A549 (cell line): ENCODE measurements around the gene DDIAS. TPM values are rescaled to one million over a fixed set of nuclear protein-coding genes. Genes with fewer than 3 reads are reported as not detected.

Source experiments
- ATAC-seq, 2 experiments: fragments of 200-7000 bp in 1 of 2; fragments of >200 bp in 1 of 2; cut with Nextera tagmentation in 1 of 2; cut with Tn5 transposase in 1 of 2; 3 replicates each; pipeline versions ENCODE4 v1.8.0 to v1.9.1; 2018 to 2020; ENCODE audit warnings: mild to moderate bottlenecking in 1 of 2, moderate library complexity in 1 of 2
- CTCF ChIA-PET: fragments of 300-600 bp; sonication (Branson Sonifier 250); formaldehyde crosslinking; extraction: SDS; loops from one replicate; lab custom pipeline; 2021; ENCODE audit warnings: antibody characterized with exemption, inconsistent platforms; lab: Yijun Ruan, JAX
- POLR2A ChIA-PET: fragments of 350-600 bp; formaldehyde crosslinking; extraction: SDS; loops from one replicate; lab custom pipeline; 2021; ENCODE audit warnings: antibody characterized with exemption, inconsistent platforms; lab: Yijun Ruan, JAX
- DNase-seq, 2 experiments: peaks; one replicate each; pipeline versions ENCODE4 v3.0.0 to v3.0.0-alpha.2; 2011 to 2016; ENCODE audit warnings: low read depth in 1 of 2, low spot score in 1 of 2
- FAIRE-seq: peaks from 2 replicates; lab custom pipeline; 2011; peaks lifted over from hg19 to GRCh38; lab: Jason Lieb, UNC
- H3K27ac ChIP-seq, 2 experiments: fragments of >200 bp; sonication (Bioruptor Twin); formaldehyde crosslinking; 3 replicates each; pipeline ENCODE4 v1.5.1; 2016 to 2017
- H3K4me1 ChIP-seq: fragments of >200 bp; sonication (Bioruptor Twin); formaldehyde crosslinking; 3 replicates; pipeline ENCODE4 v1.6.1; 2016
- H3K4me2 ChIP-seq: fragments of >200 bp; sonication (Bioruptor Twin); formaldehyde crosslinking; 3 replicates; pipeline ENCODE4 v1.6.1; 2016
- H3K4me3 ChIP-seq: fragments of >200 bp; sonication (Bioruptor Twin); formaldehyde crosslinking; 3 replicates; pipeline ENCODE4 v1.5.1; 2016
- H3K9me3 ChIP-seq: fragments of >200 bp; sonication (Bioruptor Twin); formaldehyde crosslinking; 3 replicates; pipeline ENCODE4 v1.6.1; 2016
- BHLHE40 ChIP-seq: IDR thresholded peaks from 2 replicates; pipeline ENCODE4 v1.6.1; 2012; ENCODE audit warnings: low read depth, low read length, inconsistent platforms
- CBX8 ChIP-seq: fragments of 200-600 bp; sonication (generic); IDR thresholded peaks from 2 replicates; pipeline ENCODE4 v1.6.1; 2016
- EHF ChIP-seq: fragments of 250-450 bp; sonication (Bioruptor Pico); IDR thresholded peaks from 2 replicates; pipeline ENCODE4 v1.5.0; 2020; ENCODE audit warnings: mild to moderate bottlenecking
- EP300 ChIP-seq, 2 experiments: fragments of >200 bp; sonication (Bioruptor Twin); formaldehyde crosslinking; IDR thresholded peaks; 2 replicates in 1 of 2; 3 replicates in 1 of 2; pipeline ENCODE4 v1.6.1; 2016 to 2017
- ESRRA ChIP-seq: fragments of 150-350 bp; IDR thresholded peaks from 2 replicates; pipeline ENCODE4 v1.6.1; 2014; ENCODE audit warnings: mild to moderate bottlenecking, low read length, borderline replicate concordance
- FOSL2 ChIP-seq, 2 experiments: fragments of 450-650 bp in 1 of 2; fragments of >200 bp in 1 of 2; sonication (Bioruptor Twin) in 1 of 2; formaldehyde crosslinking; IDR thresholded peaks; 2 replicates each; pipeline versions ENCODE4 v1.5.0 to v1.6.1; 2016 to 2020; ENCODE audit warnings: mild to moderate bottlenecking in 1 of 2, moderate library complexity in 1 of 2
- FOXS1 ChIP-seq: fragments of 250-450 bp; sonication (Bioruptor Pico); IDR thresholded peaks from 2 replicates; pipeline ENCODE4 v1.5.0; 2020; ENCODE audit warnings: mild to moderate bottlenecking, moderate library complexity
- HMGXB4 ChIP-seq: fragments of 250-450 bp; sonication (Bioruptor Pico); IDR thresholded peaks from 2 replicates; pipeline ENCODE4 v1.5.0; 2021; ENCODE audit warnings: mild to moderate bottlenecking, moderate library complexity, borderline replicate concordance
- HOXA7 ChIP-seq: fragments of 250-450 bp; sonication (Bioruptor Pico); IDR thresholded peaks from 2 replicates; pipeline ENCODE4 v1.5.0; 2020; ENCODE audit warnings: mild to moderate bottlenecking, moderate library complexity
- HOXB5 ChIP-seq: fragments of 250-450 bp; sonication (Bioruptor Pico); IDR thresholded peaks from 2 replicates; pipeline ENCODE4 v1.5.0; 2020; ENCODE audit warnings: mild to moderate bottlenecking, moderate library complexity
- JUN ChIP-seq, 2 experiments: fragments of >200 bp; sonication (Bioruptor Twin); formaldehyde crosslinking; IDR thresholded peaks; 2 replicates in 1 of 2; 3 replicates in 1 of 2; pipeline ENCODE4 v1.6.1; 2016 to 2017
- MAX ChIP-seq: IDR thresholded peaks from 2 replicates; pipeline ENCODE4 v1.6.1; 2012
- NPAS2 ChIP-seq: fragments of 250-450 bp; sonication (Bioruptor Pico); IDR thresholded peaks from 2 replicates; pipeline ENCODE4 v1.8.0; 2022; ENCODE audit warnings: mild to moderate bottlenecking, moderate library complexity, borderline replicate concordance
- POLR2A ChIP-seq: IDR thresholded peaks from 2 replicates; pipeline ENCODE4 v1.6.1; 2012; ENCODE audit warnings: mild to moderate bottlenecking, low read length
- RNF2 ChIP-seq: fragments of 200-600 bp; sonication (generic); IDR thresholded peaks from 2 replicates; pipeline ENCODE4 v1.6.1; 2016; ENCODE audit warnings: low read depth, mild to moderate bottlenecking, antibody characterized with exemption, moderate library complexity, borderline replicate concordance
- TFCP2L1 ChIP-seq: fragments of 250-450 bp; sonication (Bioruptor Pico); IDR thresholded peaks from 2 replicates; pipeline ENCODE4 v1.5.0; 2021; ENCODE audit warnings: mild to moderate bottlenecking
- TP53 ChIP-seq: fragments of 250-450 bp; sonication (Bioruptor Pico); IDR thresholded peaks from 2 replicates; pipeline ENCODE4 v1.5.0; 2021; ENCODE audit warnings: mild to moderate bottlenecking, moderate library complexity
- WGBS: methylation state at CpG from one replicate; pipeline ENCODE4 v1.1.6; 2017; ENCODE audit errors: missing lambda C conversion rate; 5-methylcytosine and 5-hydroxymethylcytosine counted together
- polyA plus RNA-seq, 4 experiments: library from polyadenylated mRNA; depleted of rRNA in 3 of 4; stranded (reverse); fragments of >200 nt; fragmentation: RNase III in 1 of 4; extraction: RNeasy Plus Mini Kit Qiagen cat#74134 plus additional on column Dnase treatment in 1 of 4; gene quantifications; 2 replicates in 3 of 4; 3 replicates in 1 of 4; pipeline ENCODE4 v1.2.3, GENCODE V29; 2011 to 2017
- TF ChIP-seq, protein P1 (sequence below): fragments of >200 bp; sonication (Bioruptor Twin); formaldehyde crosslinking; IDR thresholded peaks from 2 replicates; pipeline ENCODE4 v1.6.1; 2016
- TF ChIP-seq, protein P2 (sequence below): IDR thresholded peaks from 2 replicates; pipeline ENCODE4 v1.6.1; 2012; ENCODE audit warnings: low read depth, borderline replicate concordance
- TF ChIP-seq, protein P3 (sequence below): fragments of 200-600 bp; sonication (generic); IDR thresholded peaks from 2 replicates; pipeline ENCODE4 v1.6.1; 2016; ENCODE audit warnings: antibody characterized with exemption, mild to moderate bottlenecking, moderate library complexity

The DDIAS gene
- polyA plus RNA-seq, 2 of the 4 experiments (the other 2 are of a cell fraction) = 14.7 to 23.9 TPM

- TF ChIP-seq FOSL2 (IDR thresholded peaks at IDR 0.05) (no peak), FOSL2 (CRISPR knock-in tag; IDR thresholded peaks at IDR 0.05) (peak; percentile 36; the same call in 1 of the 2 replicates)
- TF ChIP-seq, protein P1, sequence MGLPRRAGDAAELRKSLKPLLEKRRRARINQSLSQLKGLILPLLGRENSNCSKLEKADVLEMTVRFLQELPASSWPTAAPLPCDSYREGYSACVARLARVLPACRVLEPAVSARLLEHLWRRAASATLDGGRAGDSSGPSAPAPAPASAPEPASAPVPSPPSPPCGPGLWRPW = no peak
- DNase-seq (peak; percentile 17 to 26), FAIRE-seq (no peak), ATAC-seq (peak; percentile 71 to 74; a peak in 5 of 6 replicates)
- H3K4me2 ChIP-seq = peak overlapping the region; percentile 24; the same call in 1 of the 3 replicates
- no peaks in the 10 kb centered on the region for H3K9me3 ChIP-seq
- no peak overlapping the region for H3K4me3 ChIP-seq
- ChIA-PET CTCF (no interaction called here), POLR2A (interaction anchor here (1.0 kb wide), 1 partner anchor 91 kb away, joined by 3 read pairs; the partner anchor contains the start of gene RAB30)
- H3K27ac ChIP-seq = no peak overlapping the region; a peak in 1 of 6 replicates
- H3K4me1 ChIP-seq = peaks cover 27% of the 10 kb centered on the region
Measured at GRCh38 chr11:82980292-82980691, 78.8 kb downstream of the DDIAS start.

DNA sequence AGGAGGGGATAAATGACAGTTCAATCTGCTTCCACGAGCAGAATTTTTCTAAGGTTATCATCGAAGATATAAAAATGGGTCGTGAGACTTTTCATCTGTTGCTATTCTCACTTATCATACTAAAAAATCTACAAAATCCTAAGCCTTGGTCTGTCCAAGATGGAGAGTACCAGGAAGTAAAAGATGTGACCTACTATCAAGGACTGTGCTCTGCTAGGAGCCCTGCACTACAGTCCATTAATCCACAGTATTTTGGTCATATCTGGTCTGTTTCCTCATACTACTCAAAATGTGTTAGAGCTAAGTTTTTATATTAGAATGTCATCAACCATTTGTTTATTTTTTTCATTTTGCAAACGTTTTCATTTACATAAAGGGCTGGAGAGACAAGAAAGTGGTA is 79.4 kb downstream of the DDIAS start:
- no peak for TF ChIP-seq HOXA7 (CRISPR knock-in tag)
- no peak for TF ChIP-seq EP300 (IDR thresholded peaks at IDR 0.05)
- TF ChIP-seq POLR2A = no peak
- no peak for TF ChIP-seq NPAS2 (CRISPR knock-in tag)
- no peak for TF ChIP-seq JUN (IDR thresholded peaks at IDR 0.05)
- no peak for TF ChIP-seq BHLHE40
- TF ChIP-seq FOSL2 (IDR thresholded peaks at IDR 0.05) = no peak
- no peak for TF ChIP-seq FOSL2 (CRISPR knock-in tag; IDR thresholded peaks at IDR 0.05)
- TF ChIP-seq ESRRA = no peak
- TF ChIP-seq TFCP2L1 (CRISPR knock-in tag) = no peak
- TF ChIP-seq FOXS1 (CRISPR knock-in tag) = no peak
- TF ChIP-seq EHF (CRISPR knock-in tag) = no peak
- TF ChIP-seq MAX = no peak
- no peak for TF ChIP-seq CBX8
- TF ChIP-seq, protein P2, sequence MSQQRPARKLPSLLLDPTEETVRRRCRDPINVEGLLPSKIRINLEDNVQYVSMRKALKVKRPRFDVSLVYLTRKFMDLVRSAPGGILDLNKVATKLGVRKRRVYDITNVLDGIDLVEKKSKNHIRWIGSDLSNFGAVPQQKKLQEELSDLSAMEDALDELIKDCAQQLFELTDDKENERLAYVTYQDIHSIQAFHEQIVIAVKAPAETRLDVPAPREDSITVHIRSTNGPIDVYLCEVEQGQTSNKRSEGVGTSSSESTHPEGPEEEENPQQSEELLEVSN = no peak
- TF ChIP-seq HOXB5 (CRISPR knock-in tag) = no peak
- TF ChIP-seq, protein P3, sequence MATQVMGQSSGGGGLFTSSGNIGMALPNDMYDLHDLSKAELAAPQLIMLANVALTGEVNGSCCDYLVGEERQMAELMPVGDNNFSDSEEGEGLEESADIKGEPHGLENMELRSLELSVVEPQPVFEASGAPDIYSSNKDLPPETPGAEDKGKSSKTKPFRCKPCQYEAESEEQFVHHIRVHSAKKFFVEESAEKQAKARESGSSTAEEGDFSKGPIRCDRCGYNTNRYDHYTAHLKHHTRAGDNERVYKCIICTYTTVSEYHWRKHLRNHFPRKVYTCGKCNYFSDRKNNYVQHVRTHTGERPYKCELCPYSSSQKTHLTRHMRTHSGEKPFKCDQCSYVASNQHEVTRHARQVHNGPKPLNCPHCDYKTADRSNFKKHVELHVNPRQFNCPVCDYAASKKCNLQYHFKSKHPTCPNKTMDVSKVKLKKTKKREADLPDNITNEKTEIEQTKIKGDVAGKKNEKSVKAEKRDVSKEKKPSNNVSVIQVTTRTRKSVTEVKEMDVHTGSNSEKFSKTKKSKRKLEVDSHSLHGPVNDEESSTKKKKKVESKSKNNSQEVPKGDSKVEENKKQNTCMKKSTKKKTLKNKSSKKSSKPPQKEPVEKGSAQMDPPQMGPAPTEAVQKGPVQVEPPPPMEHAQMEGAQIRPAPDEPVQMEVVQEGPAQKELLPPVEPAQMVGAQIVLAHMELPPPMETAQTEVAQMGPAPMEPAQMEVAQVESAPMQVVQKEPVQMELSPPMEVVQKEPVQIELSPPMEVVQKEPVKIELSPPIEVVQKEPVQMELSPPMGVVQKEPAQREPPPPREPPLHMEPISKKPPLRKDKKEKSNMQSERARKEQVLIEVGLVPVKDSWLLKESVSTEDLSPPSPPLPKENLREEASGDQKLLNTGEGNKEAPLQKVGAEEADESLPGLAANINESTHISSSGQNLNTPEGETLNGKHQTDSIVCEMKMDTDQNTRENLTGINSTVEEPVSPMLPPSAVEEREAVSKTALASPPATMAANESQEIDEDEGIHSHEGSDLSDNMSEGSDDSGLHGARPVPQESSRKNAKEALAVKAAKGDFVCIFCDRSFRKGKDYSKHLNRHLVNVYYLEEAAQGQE = no peak
- no peak for TF ChIP-seq RNF2
- TF ChIP-seq TP53 = no peak
- no peak for TF ChIP-seq HMGXB4
- ATAC-seq = peak in 1 of 2 experiments; percentile 56; a peak in 2 of 6 replicates
- WGBS = 65% methylated on average over 4 of the region's 4 CpGs
- DNase-seq = no peak
- CTCF ChIA-PET = no interaction called here
- no peak for FAIRE-seq
- Histone ChIP-seq H3K27ac (no peak overlapping the region), H3K9me3 (no peaks in the 10 kb centered on the region), H3K4me1 (peaks cover 27% of the 10 kb centered on the region), H3K4me3 (no peak overlapping the region), H3K4me2 (no peak overlapping the region; the same call in 2 of the 3 replicates)
- POLR2A ChIA-PET = interaction anchor here (1.0 kb wide), 1 partner anchor 91 kb away, joined by 3 read pairs; the partner anchor contains the start of gene RAB30
